GM18861 (cell line): Measurements from ENCODE around the gene SWAP70.
A peak's percentile ranks its signal among the peaks of the same experiment; 100 is the strongest.

ENCODE experiments used
- ATAC-seq: cut with Tn5 transposase; IDR thresholded peaks from one replicate; pipeline ENCODE4 v1.9.1; 2021; ENCODE audit not compliant: unreplicated experiment

The SWAP70 gene

DNA sequence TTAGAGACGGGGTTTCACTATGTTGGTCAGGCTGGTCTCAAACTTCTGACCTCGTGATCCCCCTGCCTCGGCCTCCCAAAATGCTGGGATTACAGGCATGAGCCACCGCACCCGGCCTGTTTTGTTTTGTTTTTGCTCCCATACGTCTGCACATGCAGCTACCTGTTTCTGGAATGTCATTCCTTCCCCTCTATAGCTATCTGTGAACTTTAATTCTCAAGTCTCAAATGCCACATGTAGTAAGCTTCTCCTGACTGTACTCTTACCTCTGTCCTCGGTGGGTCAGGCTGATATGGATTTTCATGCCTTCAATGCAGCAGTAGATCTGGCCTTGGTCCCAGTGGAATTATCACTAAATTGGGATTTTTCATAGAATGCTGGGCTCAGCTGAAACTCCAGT, 12.4 kb upstream of the SWAP70 start:
- no peak for ATAC-seq

DNA sequence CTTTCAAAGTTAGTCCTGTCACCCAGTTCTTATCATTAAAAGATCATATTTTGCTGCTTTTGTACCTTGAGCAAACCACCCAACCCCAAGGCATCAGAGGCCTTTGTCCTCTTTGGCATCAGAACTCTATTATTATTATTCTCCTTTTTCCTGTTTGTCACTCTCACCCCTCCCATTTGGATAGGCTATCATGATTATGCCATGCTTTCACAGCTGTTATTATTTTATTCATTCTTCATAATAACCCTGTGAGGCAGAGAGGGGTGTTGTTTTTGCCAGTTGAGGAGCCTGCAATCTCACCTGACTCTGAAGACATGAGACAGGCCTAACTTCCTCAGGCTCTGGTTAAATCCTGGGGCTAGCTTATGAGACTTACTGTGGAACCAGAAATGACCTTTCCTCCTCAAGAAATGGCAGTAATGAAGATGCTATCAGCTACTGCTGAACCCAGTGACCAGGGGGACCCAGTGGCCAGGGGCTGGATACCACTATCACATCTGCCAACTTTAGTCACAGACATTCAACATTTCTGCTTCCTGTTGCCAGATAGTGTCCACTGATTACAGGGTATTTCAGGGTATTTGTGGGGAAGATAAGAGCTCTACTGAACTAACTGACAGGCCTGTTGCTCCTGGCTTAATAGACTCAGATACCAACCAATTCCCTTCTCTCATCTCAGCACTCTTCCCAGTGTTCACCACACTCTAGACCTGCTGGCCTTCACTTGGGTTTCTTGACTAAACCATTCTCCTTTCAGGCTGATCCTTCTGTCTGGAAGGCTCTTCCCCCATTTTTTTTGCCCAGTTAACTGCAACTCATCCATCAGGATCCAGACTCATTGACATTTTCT, 11.8 kb upstream of the SWAP70 start:
- ATAC-seq: no peak

- ATAC-seq: no peak
Observed at GRCh38 chr11:9653871-9654270, 10.0 kb upstream of the SWAP70 start.

- no peak for ATAC-seq
Observed at GRCh38 chr11:9656864-9657263, 7.0 kb upstream of the SWAP70 start.

DNA sequence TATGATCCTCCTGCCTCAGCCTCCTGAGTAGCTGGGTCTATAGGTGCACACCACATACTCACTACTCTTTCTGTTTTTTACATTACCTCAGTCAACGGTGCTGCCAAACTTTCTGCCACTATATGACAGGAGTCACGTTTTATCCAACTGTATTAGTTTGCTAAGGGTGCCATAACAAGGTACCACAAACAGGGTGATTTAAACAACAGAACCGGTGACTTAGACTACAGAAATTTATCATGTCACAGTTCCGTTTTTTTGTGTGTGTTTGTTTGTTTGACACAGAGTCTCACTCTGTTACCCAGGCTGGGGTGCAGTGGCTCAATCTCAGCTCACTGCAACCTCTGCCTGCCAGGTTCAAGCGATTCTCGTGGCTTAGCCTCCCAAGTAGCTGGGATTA, 6.3 kb upstream of the SWAP70 start:
- no peak for ATAC-seq

- ATAC-seq: no peak
Observed at GRCh38 chr11:9660886-9661285, 3.0 kb upstream of the SWAP70 start.

GRCh38 chr11:9662273-9662672, 1.6 kb upstream of the SWAP70 start:
- ATAC-seq: no peak

- peak; percentile 23 for ATAC-seq
Observed at GRCh38 chr11:9664276-9665171, 647 bp downstream of the SWAP70 start.

DNA sequence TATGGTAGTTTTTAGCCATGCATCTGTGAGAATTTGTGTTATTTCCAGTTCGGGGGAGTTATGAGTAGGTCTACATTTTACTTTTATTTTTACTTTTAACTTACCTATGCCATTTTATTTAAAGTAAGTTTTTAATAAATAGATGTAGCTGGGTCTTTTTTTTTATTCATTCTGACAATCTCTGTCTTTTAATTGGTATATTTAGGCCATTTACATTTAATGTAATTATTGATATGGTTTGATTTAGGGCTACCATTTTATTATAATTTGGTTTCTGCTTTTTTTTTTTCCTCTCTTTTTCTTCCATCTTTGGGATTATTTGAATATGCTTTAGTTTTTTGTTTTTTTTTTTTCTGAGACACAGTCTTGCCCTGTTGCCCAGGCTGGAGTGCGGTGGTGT, 1.9 kb downstream of the SWAP70 start:
- no peak for ATAC-seq

GRCh38 chr11:9669954-9670353, 6.1 kb downstream of the SWAP70 start:
- ATAC-seq: no peak

GRCh38 chr11:9672288-9672916, 8.5 kb downstream of the SWAP70 start:
- no peak for ATAC-seq

DNA sequence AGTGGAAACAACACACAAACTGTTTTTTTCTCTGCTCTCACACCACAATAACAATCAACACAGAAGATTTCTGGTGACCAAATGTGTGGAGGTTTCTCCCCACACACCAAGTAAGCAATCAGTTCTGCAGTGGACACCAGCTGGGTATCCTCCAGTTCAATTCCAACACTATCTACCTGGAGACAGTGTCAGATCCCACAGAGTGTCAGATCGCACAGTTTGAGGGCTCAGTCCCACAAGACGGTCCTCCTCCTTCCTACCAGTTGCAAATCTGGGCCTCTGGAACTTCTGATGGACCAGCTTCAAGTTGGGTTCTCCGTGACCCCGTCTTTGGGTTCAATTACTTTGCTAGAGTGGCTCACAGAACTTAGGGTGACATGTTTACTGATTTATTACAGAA, 9.0 kb downstream of the SWAP70 start:
- ATAC-seq: no peak

- ATAC-seq: no peak
Observed at GRCh38 chr11:9675691-9676090, 11.8 kb downstream of the SWAP70 start.

GRCh38 chr11:9677951-9678350, 14.1 kb downstream of the SWAP70 start:
- ATAC-seq: no peak

GRCh38 chr11:9678576-9678975, 14.7 kb downstream of the SWAP70 start:
- ATAC-seq: no peak

DNA sequence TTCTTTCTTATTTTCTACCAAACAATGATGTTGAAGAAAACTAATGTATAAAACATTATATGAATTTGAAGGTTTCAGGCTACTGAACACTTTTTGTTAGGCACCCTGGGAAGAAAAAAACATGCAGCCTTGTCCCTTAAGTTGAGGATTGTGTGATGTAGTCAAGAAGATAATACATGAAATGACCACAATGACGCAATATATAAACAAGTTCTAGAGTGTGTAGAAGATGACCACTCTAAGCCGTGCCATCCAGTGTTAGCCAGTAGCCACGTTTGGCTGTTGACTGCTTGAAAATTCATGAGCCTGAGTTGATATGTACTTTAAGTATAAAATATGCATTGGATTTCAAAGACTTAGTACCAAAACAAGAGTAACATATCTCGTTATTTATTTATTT, 16.2 kb downstream of the SWAP70 start:
- ATAC-seq: no peak

DNA sequence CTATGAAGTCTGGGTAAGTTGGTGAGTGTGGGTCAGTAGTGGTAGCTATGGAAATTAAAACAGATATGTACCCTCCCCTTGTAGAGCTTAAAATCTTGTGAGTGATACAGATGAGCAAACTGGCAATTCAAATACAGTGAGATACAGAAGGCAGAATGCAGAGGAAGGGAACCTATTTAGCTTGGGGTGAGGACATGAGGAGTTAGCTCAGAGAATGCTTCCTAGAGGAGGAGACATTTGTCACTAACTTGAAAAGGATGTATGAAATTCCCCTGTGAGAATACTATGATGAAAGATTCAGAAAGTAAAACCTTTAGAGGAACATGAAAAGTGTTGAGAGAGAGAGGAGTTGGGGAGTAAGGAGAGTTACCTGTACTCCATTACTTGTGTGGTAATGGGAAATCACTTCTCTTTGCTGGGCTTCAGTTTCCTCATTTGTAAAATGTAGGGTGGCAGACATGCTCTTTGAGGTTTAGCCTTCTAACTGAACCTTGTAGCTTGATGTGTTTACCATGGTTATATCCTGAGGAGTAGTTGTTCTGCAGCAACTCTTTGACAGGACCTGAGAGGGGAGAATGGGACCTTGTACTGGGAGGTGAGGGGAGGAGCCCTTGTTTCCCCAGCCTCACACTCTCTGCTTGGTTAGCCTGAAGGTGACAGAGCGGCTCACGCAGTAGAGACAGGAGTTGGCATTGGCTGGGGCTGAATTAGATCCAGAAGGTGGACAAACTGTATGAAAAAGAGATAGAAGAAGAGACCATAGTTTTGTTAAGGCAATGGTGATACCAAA, 17.9 kb downstream of the SWAP70 start:
- ATAC-seq: no peak

DNA sequence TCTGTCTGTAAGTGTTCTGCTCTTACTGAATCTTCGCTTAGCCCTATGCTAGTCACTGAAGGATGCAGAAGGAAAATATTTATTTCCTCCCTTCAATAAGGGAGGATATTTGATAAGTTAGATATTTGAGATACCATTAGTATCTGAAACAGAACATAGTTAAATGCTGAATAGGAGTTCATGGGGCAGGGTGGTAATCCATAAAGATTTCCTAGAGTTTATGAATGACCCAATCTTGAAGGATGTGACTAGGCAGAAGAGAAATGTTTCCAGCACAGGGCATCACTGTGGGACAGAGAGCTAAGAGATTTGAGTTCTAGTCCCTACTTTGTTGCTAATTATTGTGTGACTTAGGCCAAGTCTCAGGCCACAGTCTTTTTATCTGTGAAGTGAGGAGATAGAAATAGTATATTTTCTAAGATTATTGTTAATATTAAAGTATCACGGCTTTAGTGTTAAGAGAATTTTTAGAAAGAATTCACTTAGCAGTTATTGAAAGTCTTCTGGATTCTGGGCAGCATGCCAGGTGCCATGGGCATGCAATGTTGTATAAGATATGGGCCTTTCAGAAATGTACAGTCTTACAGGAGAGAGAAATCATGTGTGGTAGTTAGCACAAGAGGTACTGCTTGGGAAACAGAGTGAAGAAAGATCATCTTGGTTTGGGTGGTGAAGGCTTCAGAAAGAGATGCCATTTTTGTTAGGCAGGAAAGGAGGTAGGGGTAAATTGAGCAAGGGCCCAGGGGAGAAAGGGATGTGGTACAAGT, 24.0 kb downstream of the SWAP70 start:
- ATAC-seq: no peak

DNA sequence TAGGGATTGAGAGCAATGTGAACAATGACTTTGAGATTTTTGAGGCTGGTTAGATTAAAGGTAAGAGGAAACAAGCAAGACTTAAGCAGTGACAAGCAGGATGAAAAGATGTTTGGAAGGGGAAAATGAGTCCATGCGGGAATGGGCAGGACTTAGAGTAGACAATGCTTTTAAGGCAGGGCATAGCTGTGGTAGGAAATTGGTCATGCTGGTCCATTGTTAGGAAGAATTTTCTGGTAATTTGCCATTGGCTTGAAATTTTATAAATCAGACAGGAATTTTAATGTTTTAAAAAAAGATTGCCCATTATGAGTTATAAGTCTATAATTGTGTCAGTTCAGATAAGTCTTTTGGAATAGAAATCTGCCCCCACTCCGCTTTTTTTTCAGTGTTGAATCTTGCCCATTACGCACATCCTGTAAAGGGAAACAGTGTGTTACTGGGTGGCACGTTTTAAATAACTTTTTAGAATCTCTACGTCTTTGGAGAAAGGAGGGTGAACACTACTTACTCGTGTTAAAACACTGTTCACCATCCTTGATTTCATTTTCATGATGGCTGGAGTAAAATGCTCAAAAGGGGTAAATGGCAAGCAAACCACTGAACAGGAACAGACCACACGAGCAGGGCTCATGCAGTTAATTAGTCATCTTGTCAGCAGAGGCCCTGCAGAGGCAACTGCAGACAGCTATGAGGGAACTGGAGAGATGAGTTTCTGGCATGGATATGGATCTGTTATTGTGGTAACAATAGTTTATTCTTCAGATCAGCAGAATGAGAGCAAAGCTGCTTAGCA, 25.0 kb downstream of the SWAP70 start:
- peak; percentile 60 for ATAC-seq
